ENCODE measurements around the gene TOPAZ1.
A peak's percentile ranks its signal among the peaks of the same experiment; 100 is the strongest.
"Not testable (repeated sequence)": the region's sequence is repeated elsewhere in the genome, so short reads cannot be mapped to it uniquely, and the experiment has no call there.

The TOPAZ1 gene

DNA sequence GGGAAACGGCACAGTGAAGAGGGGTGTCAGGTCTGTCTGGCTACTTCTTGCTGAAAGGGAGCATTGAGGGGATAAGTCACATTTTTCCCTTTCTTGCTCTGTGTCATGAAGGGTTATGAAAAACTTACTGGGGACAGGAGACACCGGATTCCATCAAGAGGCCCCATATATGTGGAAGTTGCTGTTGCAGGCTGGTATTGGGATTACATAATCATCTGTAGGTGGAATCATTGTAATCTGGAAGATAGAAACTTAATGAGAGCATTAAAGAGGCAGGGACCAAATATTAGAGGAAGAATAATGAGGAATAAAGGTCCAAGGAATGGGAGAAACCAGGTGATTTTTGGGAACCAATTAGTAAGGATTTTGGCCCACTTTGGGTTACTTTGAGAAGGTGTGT, 92.6 kb downstream of the TOPAZ1 start:
- DNase-seq (ENCODE audit: low read depth), result no peak

DNA sequence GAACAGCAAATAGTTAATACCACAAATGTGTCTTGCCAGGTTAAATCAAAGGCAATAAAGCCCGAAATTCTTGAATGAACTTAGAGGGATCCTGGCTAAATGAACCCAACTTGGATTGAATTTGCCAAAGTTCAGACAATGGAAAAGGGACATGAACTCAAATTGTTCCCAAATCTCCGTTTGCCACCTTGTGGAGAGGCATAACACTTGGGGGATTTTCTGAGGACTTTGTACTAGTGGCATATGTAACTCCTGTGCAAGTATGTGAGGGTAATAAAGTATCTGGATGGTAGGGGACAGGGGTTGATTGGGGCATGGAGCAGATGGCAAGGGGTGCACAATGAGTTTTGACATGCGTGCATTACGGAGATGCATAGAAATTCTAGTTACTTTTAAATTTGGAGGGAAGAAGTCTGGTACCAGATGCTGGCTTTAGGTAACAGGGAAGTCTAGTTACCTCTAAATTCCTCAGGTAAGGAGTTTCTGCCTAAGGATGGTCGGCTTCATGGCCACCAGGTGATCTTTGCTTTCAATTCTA, 95.6 kb downstream of the TOPAZ1 start:
- no peak for DNase-seq (ENCODE audit: low read depth)

DNA sequence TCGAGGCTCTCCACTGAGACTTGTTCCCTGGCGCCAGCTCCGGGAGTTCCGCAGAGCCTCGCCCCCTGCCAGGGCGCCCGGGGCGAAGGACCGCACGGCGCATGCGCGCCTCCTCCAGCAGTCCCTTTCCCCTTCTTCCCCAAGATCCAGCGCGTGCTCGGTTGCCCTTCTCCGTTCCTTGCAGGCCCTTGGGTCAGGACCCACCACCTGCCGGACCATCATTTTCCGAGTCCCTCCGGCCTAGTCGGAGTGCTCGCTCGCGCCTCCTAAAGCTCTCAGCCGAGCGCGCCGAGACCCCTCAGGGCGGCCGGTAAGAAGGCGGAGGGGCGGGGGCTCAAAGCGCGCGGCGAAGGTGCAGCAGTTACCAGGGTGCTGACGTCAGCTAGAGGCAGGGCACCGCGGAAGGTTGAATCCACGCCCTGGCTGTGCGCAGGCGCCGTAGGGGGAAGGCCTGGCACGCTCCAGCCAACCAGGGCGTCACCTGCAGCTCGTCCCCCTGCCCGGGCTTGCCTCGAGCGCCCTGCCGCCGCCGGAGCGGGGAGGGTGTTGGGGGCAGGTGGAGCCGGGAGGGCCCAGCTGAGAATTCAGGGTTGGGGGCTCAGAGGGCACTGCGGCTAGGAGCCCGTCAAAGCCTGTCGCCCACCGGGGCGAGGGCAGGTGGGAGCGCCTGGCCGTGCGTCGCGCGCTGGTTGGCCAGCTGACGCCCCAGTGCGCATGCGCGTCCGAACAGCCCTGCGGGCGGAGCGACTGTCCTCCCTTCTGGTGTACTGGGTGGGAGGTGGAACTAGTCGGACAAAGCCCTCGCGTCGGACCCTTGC, 96.5 kb downstream of the TOPAZ1 start, which contains the start of gene TCAIM:
TCAIM (plus strand) TSS at position 757 of the 818 bp plus-strand sequence. CDS start 16,017 bp downstream, outside the sequence.
- DNase-seq (ENCODE audit: low read depth), result peak; percentile 96

DNA sequence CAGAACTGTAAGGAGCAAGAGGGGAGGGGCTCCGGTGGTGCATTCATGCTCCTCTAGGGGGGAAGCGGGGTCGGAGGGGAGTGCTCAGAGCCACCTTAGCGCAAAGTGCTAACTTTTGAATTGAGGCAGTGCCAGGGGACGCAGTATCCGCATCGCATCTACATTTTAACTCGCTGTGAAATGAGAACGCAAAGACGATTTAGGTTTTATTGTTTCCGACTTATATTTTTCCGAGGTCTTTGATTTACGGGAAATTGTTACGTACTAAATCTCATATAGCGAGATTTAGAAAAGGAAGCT, 97.1 kb downstream of the TOPAZ1 start:
- DNase-seq (ENCODE audit: low read depth), result no peak

DNA sequence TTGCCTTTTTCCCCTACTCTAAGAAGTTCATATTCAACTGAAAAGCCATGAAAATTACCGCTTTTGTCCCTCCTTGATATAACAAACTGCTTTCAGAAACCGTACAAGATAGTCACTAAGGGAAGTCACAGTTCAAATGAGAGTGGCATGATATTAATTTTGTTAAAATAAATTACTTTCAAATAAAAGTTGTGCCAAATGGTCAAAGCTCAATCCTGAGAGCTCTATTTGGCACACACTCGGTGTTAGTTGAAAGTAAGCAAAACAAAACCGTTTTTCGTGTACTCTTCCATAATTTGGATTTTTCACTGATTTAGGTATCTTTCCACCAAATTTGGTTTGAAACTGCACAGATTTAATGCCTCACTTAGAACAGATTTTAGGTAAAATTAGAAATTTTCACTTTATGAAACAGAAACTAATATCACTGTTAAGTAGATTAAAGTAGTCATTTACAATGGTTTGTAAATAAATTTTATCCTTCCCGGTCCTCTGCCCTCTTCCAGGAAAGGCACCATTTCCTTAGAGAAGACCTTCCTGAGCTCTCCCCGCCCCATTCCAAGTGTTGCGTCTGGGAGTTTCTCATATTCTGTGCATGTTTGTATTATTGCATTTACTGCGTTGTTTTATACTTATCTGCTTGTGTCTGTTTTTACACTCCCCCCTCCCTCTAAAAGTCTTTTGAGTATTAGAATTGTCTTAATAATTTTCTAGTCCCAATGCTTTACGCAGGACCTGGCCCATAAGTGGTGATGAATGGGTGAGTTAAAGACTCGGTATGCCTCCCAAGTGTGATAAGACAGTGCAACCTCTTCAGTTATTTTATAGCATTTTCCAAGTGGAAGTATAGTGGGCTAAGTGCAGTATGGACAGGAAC, 97.7 kb downstream of the TOPAZ1 start:
- DNase-seq (ENCODE audit: low read depth), result no peak

DNA sequence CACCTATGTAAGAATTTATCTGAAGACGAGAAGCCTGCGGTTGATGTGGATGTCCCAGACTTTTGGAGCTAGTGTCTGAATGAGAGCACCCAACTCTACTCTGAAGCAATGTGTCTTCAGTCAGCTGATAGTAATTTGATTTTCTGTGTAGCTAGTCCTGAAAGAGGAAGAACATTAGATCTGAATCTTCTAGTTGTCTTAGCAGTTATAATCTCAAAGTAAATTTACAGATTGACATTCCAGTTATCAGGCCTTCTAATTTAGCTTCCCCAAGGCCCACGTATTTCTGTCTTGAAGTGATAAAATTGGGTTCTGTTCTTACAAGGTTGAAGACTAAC, 98.3 kb downstream of the TOPAZ1 start:
- DNase-seq (ENCODE audit: low read depth), result no peak

DNA sequence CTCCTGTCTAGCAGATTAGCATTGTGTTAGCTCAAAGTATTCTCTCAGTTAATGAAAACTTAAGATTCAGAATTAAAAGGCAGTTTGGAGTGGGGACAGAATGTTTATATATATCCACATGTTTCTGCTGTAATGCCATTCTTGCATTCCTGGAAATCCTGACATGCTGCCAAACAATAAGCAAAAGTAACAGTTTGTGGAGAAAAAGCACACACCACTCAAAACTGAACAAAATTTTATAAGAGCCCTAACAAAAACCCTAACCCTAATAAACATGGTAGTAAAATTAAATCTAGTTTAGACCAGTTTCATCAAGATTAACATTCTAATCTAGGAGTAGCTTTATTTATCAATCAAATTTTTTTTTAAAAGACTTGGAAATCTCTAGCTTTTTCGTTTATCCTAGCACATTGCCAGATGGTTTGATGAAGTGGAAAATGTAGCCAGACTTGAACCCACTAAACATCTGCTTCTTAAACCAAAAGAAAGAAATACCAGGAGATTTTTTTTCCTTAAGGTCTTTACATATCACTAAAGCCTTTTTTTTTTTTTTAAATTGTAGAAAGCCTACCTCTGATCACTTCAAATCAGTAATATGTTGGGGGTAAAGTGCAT, 100.6 kb downstream of the TOPAZ1 start:
- DNase-seq (ENCODE audit: low read depth), result peak; percentile 82

DNA sequence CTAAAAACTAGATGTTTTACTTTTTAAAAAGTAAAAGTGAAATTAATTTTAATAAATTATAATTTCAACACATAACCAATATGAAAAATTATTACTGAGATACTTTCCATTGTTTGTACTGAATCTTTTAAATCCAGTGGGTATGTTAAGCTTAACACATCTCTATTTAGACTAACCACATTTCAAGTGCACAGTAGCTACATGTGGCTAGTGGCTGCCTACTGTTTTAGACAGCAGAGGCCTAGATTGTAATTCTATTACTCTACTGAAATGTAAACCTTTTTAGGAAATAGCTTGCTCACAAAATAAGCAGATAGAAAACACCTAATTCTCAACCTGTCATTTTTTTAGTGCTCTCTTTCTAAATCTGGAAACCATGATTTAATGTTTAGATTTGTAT, 101.7 kb downstream of the TOPAZ1 start:
- no peak for DNase-seq (ENCODE audit: low read depth)

DNA sequence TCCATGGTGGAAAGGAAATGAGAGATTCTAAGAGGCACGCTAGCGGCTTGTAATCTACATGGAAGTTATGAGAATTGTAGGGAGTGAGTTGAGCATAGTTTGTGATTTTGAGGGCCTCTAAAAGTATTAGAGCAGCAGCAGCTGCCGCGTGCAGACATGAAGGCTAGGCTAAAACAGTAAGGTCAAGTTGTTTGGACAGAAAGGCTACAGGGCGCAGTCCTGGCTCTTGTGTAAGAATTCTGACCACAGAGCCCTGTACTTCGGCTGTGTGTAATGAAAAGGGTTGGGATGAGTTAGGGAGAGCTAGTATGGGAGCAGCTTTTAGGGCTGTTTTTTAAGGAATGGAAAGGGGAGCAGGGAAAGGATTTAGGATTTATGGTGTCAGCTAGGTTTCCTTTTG, 104.9 kb downstream of the TOPAZ1 start:
- DNase-seq (ENCODE audit: low read depth), result not testable (repeated sequence)

DNA sequence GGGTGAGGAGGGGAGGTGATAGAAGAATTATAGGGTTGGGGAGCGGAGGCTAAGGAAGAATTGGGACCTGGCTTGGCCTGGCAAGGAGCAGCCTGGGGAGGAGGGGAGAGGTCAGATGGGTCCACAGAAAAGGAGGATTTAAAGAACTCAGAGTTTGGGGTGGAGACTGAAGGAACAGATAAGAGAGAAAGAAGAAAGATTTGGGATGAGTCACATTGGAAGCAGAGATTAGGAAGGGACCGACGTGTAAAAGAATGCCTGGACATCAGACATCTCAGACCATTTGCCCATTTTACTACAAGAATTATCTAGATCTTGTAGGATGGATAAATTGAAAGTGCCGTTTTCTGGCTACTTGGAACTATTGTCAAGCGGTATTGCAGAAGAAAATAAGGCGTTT, 107.3 kb downstream of the TOPAZ1 start:
- no peak for DNase-seq (ENCODE audit: low read depth)

DNA sequence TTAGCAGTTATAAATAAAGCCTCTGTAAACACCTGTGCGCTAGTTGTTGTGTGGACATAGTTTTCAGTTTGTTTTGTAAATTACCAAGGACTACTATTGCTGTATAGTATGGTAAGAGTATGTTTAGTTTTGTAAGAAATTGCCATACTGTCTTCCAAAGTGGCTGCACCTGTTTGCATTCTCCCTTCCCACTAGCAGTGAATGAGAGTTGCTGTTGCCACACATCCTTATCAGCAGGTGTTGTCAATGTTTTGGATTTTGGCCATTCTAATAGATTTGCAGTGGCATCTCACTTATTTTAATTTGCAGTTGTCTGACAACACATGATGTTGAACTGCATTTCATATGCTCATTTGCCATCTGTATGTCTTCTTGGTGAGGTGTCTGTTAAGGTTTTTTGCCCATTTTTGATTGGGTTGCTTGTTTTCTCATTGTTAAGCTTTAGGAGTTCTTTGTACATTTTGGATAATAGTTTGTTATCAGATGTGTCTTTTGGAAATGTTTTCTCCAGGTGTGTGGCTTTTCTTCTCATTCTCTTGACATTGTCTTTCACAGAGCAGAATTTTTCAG, 111.8 kb downstream of the TOPAZ1 start:
- DNase-seq (ENCODE audit: low read depth), result no peak

DNA sequence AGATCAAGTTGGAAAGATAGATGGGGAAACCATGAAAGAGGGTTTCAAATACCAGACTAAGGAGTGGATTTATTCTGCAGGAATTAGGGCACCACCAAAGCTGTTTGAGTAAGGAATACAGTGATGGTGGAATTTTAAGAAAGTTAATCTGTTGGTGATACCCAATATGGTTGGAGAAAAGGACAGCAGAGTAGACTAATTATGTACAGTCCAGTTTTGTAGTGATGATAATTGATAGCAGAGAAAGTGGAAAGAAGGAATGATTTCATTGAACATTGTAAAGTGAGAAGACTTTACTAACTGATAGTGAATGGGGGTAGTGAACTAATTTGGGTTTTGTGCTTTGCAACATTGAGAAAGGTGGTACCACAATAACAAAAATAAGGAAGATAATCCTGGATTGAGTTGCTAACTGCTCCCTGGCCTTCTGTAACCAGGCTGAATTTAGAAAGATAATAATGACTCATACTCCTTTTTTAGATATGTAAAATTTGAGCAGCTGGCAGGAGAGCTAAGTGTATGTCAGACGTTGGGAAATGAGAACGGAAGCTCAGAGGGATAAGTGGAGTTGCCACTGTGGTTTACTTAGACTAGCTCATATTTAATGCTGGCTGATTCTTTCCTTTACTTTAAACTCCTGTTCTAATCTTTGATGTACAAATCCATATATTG, 113.8 kb downstream of the TOPAZ1 start:
- peak; percentile 83 for DNase-seq (ENCODE audit: low read depth)

DNA sequence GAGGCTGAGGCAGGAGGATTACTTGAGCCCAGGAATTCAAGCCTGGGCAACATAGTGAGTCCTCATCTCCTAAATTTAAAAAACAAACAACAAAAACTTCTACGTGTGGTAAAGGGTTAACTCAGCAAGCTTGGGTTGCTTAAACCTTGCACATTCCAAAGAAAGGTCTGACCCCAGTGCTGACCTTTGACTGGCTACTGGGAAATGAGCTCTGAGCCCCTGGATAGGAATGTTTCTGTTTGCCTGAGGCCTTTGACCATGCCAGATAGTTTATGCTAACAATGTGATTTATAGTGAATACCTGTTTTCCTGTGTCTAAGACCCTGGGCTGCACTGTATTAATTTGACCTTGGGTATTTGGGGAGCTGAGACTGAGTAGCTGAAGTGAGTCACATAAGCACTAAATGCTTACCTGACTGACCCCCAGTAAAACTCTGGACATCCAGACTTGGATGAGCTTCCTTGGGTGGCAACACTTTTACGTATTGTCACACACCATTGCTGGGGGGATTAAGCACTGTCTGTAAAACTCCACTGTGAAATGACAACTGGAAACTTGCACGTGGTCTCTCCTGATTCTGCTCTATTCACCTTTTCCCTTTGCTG, 117.6 kb downstream of the TOPAZ1 start:
- no peak for DNase-seq (ENCODE audit: low read depth)

DNA sequence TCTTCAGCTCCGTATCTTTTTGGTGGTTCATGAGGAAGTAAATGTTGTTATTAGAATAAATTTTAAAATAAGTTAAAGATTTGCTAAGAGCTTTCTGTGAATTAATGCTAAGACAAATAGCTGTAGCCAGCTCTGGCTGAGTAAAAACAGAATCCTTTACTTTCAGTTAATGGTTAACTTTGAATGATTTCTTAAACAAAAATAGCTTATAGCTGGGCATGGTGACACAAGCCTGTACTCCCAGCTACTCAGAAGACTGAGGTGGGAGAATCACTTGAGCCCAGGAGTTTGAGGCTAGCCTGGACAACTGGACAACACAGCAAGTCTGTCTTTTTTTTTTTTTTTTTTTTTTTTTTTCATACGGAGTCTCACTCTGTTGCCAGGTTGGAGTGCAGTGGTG, 121.9 kb downstream of the TOPAZ1 start:
- no peak for DNase-seq (ENCODE audit: low read depth)

DNA sequence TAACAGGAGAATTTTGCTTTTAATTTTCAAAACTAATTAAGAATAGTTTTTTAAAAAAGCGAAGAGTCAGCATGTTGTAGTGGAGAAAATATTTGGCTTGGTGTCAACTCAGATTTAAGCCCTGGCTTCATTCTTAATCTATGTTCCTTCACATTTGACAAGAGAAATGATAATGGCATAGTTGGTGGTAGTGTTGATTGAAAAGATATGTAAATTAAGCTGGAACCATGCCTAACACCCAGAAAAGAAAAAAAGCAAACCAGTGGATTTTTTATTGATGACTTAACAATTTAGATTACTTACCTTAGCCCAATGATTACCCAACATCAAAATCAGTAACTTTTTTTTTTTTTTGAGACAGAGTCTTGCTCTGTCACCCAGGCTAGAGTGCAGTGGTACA, 124.3 kb downstream of the TOPAZ1 start:
- DNase-seq (ENCODE audit: low read depth), result no peak

DNA sequence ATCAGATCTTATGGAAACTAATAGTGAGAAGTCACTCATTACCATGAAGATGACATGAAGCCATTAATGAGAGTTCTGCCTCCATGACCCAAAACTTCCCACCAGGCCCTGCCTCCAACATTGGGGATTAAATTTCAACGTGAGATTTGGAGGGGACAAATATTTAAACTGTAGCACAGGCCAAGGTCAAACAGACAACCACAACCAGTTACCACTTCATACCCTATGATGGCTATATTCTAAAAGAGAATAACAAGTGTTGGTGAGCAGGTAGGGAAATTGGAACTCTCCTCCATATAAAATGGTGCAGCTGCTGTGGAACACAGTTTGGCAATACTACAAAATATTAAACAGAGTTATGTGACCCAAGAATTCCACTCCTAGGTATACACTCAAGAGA, 133.8 kb downstream of the TOPAZ1 start:
- no peak for DNase-seq (ENCODE audit: low read depth)

All from fibroblast of gingiva (primary cell).